Hepatocyte (in vitro differentiated cells): ENCODE data around the gene ZNF697.
"Not testable (repeated sequence)": the region's sequence is repeated elsewhere in the genome, so short reads cannot be mapped to it uniquely, and the experiment has no call there.

Source experiments
- CTCF ChIP-seq: fragments of 200-600 bp; sonication (generic); IDR thresholded peaks from 2 replicates; pipeline ENCODE4 v1.5.1; 2016; ENCODE audit warnings: antibody characterized with exemption, mild to moderate bottlenecking; ENCODE audit not compliant: poor library complexity
- EZH2 ChIP-seq: fragments of 200-600 bp; sonication (generic); IDR thresholded peaks from 2 replicates; pipeline ENCODE4 v1.6.1; 2016; ENCODE audit warnings: antibody characterized with exemption, mild to moderate bottlenecking, borderline replicate concordance

- TF ChIP-seq EZH2, CTCF: not testable (repeated sequence)
Measured at GRCh38 chr1:119581076-119581475, 67.0 kb downstream of the ZNF697 start.
